ENCODE data around the gene RPL4. TPM values are rescaled to one million over a fixed set of nuclear protein-coding genes. Genes with fewer than 3 reads are reported as not detected.
"Not testable (repeated sequence)": the region's sequence is repeated elsewhere in the genome, so short reads cannot be mapped to it uniquely, and the experiment has no call there.

RPL4 gene
- total and polyA plus RNA-seq, 8 donors, result 1,130 to 2,134 (median 1,557) TPM

GRCh38 chr15:66462627-66463026 is 42.0 kb downstream of the RPL4 start:
- peak in 1 of 4 donors; percentile 56 for ATAC-seq
- H3K36me3 ChIP-seq, result no peaks in the 10 kb centered on the region
- 84 to 89% methylated on average over 4 of the region's 4 CpGs for WGBS, 2 donors

GRCh38 chr15:66461917-66462316 is 42.7 kb downstream of the RPL4 start:
- Histone ChIP-seq H3K27me3 (no peaks in the 10 kb centered on the region), H3K4me3 (no peak overlapping the region), H3K27ac (no peak overlapping the region), H3K4me1 (no peaks in the 10 kb centered on the region), H3K36me3 (no peaks in the 10 kb centered on the region), H3K9me3 (no peaks in the 10 kb centered on the region)
- no peak for ATAC-seq
- 96 to 99% methylated on average over 2 of the region's 2 CpGs for WGBS, 2 donors
- intact Hi-C loops (cut with DNase I), result no loop called here
- TF ChIP-seq CTCF (IDR thresholded peaks at IDR 0.05), result no peak
- no peak for DNase-seq
- no peak for FAIRE-seq

More at GRCh38 chr15:66462627-66463026, 42.0 kb downstream of the RPL4 start:
- Histone ChIP-seq H3K9me3 (no peaks in the 10 kb centered on the region), H3K4me3 (no peak overlapping the region), H3K27me3 (no peaks in the 10 kb centered on the region), H3K27ac (no peak overlapping the region), H3K4me1 (no peaks in the 10 kb centered on the region)
- intact Hi-C loops (cut with DNase I), result no loop called here
- DNase-seq, result no peak
- FAIRE-seq, result no peak
- no peak for TF ChIP-seq CTCF (IDR thresholded peaks at IDR 0.05)

- H3K4me3 ChIP-seq; intact Hi-C loops (cut with DNase I); H3K27ac ChIP-seq; DNase-seq; H3K4me1 ChIP-seq; H3K36me3 ChIP-seq; ATAC-seq; H3K9me3 ChIP-seq; H3K27me3 ChIP-seq; FAIRE-seq: not testable (repeated sequence)
- WGBS, 2 donors, result 95 to 96% methylated on average over 6 of the region's 6 CpGs
Measured at GRCh38 chr15:66461294-66461693, 43.4 kb downstream of the RPL4 start.

- no peak for DNase-seq
- Histone ChIP-seq H3K4me1 (no peaks in the 10 kb centered on the region), H3K27ac (no peak overlapping the region), H3K4me3 (no peak overlapping the region), H3K27me3 (no peaks in the 10 kb centered on the region), H3K36me3 (no peaks in the 10 kb centered on the region), H3K9me3 (no peaks in the 10 kb centered on the region)
- intact Hi-C loops (cut with DNase I), result no loop called here
- TF ChIP-seq CTCF (IDR thresholded peaks at IDR 0.05), result no peak
- 90 to 92% methylated on average over 3 of the region's 3 CpGs for WGBS, 2 donors
- no peak for FAIRE-seq
- ATAC-seq, result no peak
Measured at GRCh38 chr15:66459818-66460615, 44.6 kb downstream of the RPL4 start.

GRCh38 chr15:66456211-66456610 is 48.4 kb downstream of the RPL4 start:
- intact Hi-C loops (cut with DNase I), result no loop called here
- DNase-seq, result no peak
- Histone ChIP-seq H3K27ac (no peak overlapping the region), H3K4me3 (no peak overlapping the region), H3K9me3 (no peaks in the 10 kb centered on the region), H3K4me1 (no peaks in the 10 kb centered on the region), H3K27me3 (no peaks in the 10 kb centered on the region), H3K36me3 (no peaks in the 10 kb centered on the region)
- no peak for FAIRE-seq
- 58 to 71% methylated on average over 3 of the region's 3 CpGs for WGBS, 2 donors
- no peak for TF ChIP-seq CTCF (IDR thresholded peaks at IDR 0.05)
- no peak for ATAC-seq

Measured in pancreas (tissue), 10 donors.